Retina (tissue), 1 donor: ENCODE data around the gene CRNN.

Experiments
- DNase-seq: peaks from one replicate; pipeline ENCODE4 v3.0.0-alpha.2; 2016

The CRNN gene

GRCh38 chr1:152415454-152416227 is 1.6 kb upstream of the CRNN start:
- DNase-seq = no peak

GRCh38 chr1:152412756-152413155 is 1.3 kb downstream of the CRNN start:
- DNase-seq = no peak

- DNase-seq = no peak
Measured at GRCh38 chr1:152411134-152411533, 2.9 kb downstream of the CRNN start.

- DNase-seq = peak; percentile 15
Measured at GRCh38 chr1:152410599-152410998, 3.5 kb downstream of the CRNN start.

DNA sequence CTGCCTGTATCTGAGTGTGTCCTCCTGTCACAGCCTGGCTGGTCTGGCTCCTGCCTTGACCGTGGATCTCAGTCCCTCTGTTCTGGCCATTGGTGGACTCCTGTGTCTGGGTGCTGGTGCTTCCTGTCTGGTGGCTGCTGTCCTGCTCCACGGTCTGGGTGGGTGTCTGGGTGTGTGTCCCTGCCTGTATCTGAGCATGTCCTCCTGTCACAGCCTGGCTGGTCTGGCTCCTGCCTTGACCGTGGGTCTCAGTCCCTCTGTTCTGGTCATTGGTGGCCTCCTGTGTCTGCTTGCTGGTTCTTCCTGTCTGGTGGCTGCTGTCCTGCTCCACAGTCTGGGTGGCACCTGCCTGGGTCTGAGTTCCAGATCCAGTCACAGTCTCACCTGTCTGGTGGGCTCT is 4.0 kb downstream of the CRNN start:
- DNase-seq = no peak

GRCh38 chr1:152408664-152409063 is 5.4 kb downstream of the CRNN start:
- no peak for DNase-seq

GRCh38 chr1:152398812-152399698 is 15.0 kb downstream of the CRNN start:
- no peak for DNase-seq

- no peak for DNase-seq
Measured at GRCh38 chr1:152397474-152397873, 16.6 kb downstream of the CRNN start.

DNA sequence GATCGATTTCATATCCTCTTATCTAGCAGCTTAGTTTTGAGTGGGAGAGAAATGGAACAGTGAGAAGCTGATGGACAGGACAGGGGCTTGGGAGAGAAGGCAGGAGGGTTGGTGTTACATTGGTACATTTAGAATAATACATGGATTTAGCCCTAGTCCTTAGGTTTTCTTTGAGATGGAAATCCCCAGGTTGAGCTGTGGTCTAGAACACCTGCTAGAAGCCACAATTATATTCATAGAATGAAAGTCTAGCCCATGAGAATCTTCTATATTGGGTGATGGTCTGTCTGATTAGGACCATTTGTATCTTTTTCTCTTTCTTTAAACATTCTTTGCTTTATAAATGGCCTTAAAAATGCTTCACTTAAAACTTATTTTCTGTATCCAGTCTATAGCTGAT is 19.9 kb downstream of the CRNN start:
- DNase-seq = no peak

DNA sequence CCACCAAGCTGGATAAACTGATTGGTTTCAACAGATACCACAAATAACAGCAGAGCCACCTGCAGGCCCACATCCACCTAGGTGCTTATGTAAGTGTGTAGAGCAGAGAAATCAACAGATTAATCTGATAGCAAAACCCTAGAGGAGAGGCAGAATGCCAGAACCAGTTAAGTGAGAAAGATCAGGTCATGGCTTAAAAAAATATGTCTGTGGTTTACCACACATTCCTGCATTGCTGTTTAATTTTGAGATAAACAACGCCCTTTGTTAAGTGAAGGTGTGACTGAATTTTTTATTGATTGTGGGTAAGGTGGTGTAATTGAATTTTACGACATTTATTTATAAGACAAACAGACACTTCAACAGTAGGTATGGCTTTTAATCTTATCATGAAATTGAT is 21.2 kb downstream of the CRNN start:
- DNase-seq = no peak

DNA sequence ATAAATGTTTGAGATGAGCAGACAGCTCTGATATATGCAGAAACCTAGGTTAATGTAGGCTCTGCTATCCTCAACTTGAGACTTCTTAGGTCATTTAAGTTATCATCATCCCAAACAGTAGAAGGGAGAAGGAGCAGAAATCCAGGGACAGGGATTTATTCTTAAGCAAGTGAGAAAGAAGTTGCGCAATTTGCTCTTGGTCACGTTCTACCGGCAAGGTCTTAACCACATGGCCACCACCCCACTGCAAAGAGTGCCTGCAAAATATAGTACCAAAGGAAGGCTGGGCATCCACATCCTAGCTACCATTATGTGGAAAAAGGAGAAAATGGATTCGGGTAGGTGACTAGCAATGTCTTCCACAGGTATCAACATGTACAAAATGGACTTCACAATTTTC is 25.2 kb downstream of the CRNN start:
- DNase-seq = no peak

GRCh38 chr1:152386940-152387339 is 27.1 kb downstream of the CRNN start:
- DNase-seq = no peak

GRCh38 chr1:152380932-152381331 is 33.1 kb downstream of the CRNN start:
- no peak for DNase-seq

DNA sequence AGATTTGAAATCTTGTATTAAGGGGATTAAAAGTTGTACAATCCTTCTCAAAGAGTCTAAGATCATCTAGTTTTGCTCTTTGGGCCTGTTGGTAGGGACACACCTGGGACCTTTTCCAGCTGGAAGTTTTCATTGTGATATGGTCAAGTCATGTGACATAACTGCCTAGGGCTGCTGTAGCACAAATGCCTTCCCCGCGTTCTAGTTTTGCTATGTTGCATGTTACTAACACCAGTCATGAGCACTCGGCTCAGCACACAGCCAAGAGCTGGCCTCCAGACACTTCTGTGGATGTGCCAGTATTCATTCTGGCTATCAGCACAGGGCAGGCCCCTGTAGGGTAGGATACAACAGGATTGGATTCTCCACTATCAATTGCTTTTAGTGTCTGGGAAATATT is 39.6 kb downstream of the CRNN start:
- no peak for DNase-seq

- DNase-seq = no peak
Measured at GRCh38 chr1:152372672-152373071, 41.4 kb downstream of the CRNN start.

DNA sequence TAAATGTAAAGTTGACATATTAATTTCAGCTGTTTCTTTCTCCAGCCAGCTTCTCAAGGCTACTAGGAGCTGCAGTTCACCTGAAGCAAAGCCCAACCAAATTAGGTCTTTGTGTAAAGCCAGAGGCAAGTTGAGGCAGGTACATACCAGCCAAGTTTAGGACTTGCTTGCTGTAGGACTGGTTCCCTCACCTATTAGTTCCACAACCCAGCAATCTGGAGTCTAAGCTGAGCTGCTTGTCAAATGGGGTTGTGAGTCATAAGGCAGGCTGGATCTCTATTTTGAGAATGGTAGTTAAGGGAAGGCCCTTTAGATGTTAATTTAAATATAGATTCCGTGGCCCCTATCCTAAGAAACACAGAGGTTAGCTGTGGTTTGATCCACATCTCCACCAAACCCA is 46.6 kb downstream of the CRNN start:
- DNase-seq = no peak

GRCh38 chr1:152359906-152360305 is 54.2 kb downstream of the CRNN start, which contains the start of gene FLG2:
TSS of gene FLG2 (minus strand) at chr1:152360006. CDS start at chr1:152358884, 1,122 bp downstream.
- no peak for DNase-seq
